Measurements from ENCODE around the gene NLRP2B. TPM values are rescaled to one million over a fixed set of nuclear protein-coding genes. Genes with fewer than 3 reads are reported as not detected.
"Not testable (repeated sequence)": the region's sequence is repeated elsewhere in the genome, so short reads cannot be mapped to it uniquely, and the experiment has no call there.

Gene NLRP2B
- total RNA-seq, 2 donors from 2014 or later = not detected

- no peaks in the 10 kb centered on the region for H3K4me1 ChIP-seq
- WGBS, 2 donors = 94% methylated on average over 4 of the region's 4 CpGs; no CpG with 5 or more reads in 1 of the 2 donors
- DNase-seq (no peak), ATAC-seq (no peak)
- peaks cover 0 to 13% (median 0%) of the 10 kb centered on the region in 3 donors for H3K9me3 ChIP-seq
- H3K36me3 ChIP-seq (replicated peaks in 1 of 2; ENCODE audit: insufficient read depth in 1 of 2, low read depth in 2 of 2) = no peaks in the 10 kb centered on the region
- intact Hi-C loops (cut with DNase I) = no loop called here
- no peaks in the 10 kb centered on the region for H3K27me3 ChIP-seq
- TF ChIP-seq POLR2A (IDR thresholded peaks at IDR 0.05) = no peak
- TF ChIP-seq, protein P1, sequence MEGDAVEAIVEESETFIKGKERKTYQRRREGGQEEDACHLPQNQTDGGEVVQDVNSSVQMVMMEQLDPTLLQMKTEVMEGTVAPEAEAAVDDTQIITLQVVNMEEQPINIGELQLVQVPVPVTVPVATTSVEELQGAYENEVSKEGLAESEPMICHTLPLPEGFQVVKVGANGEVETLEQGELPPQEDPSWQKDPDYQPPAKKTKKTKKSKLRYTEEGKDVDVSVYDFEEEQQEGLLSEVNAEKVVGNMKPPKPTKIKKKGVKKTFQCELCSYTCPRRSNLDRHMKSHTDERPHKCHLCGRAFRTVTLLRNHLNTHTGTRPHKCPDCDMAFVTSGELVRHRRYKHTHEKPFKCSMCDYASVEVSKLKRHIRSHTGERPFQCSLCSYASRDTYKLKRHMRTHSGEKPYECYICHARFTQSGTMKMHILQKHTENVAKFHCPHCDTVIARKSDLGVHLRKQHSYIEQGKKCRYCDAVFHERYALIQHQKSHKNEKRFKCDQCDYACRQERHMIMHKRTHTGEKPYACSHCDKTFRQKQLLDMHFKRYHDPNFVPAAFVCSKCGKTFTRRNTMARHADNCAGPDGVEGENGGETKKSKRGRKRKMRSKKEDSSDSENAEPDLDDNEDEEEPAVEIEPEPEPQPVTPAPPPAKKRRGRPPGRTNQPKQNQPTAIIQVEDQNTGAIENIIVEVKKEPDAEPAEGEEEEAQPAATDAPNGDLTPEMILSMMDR (IDR thresholded peaks at IDR 0.05) = no peak
- no peak overlapping the region for H3K4me3 ChIP-seq
- H3K27ac ChIP-seq = no peak overlapping the region
Observed at GRCh38 chrX:57640674-57641016, 39.4 kb downstream of the NLRP2B start.

- intact Hi-C loops (cut with DNase I); DNase-seq; H3K4me1 ChIP-seq; H3K27ac ChIP-seq; H3K36me3 ChIP-seq (replicated peaks in 1 of 2; ENCODE audit: insufficient read depth in 1 of 2, low read depth in 2 of 2); H3K4me3 ChIP-seq; H3K27me3 ChIP-seq; H3K9me3 ChIP-seq; ATAC-seq: not testable (repeated sequence)
- 97 to 98% methylated on average over 16 to 18 of the region's 20 CpGs for WGBS, 2 donors
Observed at GRCh38 chrX:57629438-57629837, 50.6 kb downstream of the NLRP2B start.

Other genes starting within 250 kb of the NLRP2B start
- gene ZXDB, start 88.2 kb downstream of the NLRP2B start, total RNA-seq = 1 to 10 TPM; 4.6 to 7.5 TPM
- gene ZXDA, start 230.2 kb upstream of the NLRP2B start, total RNA-seq = 1 to 10 TPM; 7.0 to 7.6 TPM

Data from body of pancreas (tissue), 4 donors.